ENCODE measurements around the gene USP24.

USP24 gene

GRCh38 chr1:55244476-55245099, 29.4 kb upstream of the USP24 start:
- Histone ChIP-seq H3K27ac (ENCODE audit: low read length) (no peak overlapping the region), H3K9ac (ENCODE audit: low read length) (no peak overlapping the region), H3K4me2 (ENCODE audit: low read length) (no peak overlapping the region), H3K9me3 (ENCODE audit: insufficient read depth, low read length) (no peaks in the 10 kb centered on the region), H4K20me1 (ENCODE audit: insufficient read depth, low read length) (no peaks in the 10 kb centered on the region), H2AFZ (ENCODE audit: low read depth, low read length) (no peak overlapping the region), H3K4me3 (ENCODE audit: low read length) (no peak overlapping the region), H3K36me3 (replicated peaks; ENCODE audit: low read depth, low read length) (no peaks in the 10 kb centered on the region), H3K79me2 (ENCODE audit: low read length) (no peaks in the 10 kb centered on the region), H3K4me1 (ENCODE audit: low read length) (no peaks in the 10 kb centered on the region; the same call in 1 of the 2 replicates), H3K27me3 (ENCODE audit: low read depth, low read length) (no peaks in the 10 kb centered on the region)
- TF ChIP-seq EZH2phosphoT487 (IDR thresholded peaks at IDR 0.05; ENCODE audit: low read depth) (no peak), CTCF (IDR thresholded peaks at IDR 0.05; ENCODE audit: low read depth, low read length) (no peak)

- no peaks in the 10 kb centered on the region for H3K36me3 ChIP-seq (replicated peaks; ENCODE audit: low read depth, low read length)
- no peak overlapping the region for H3K9ac ChIP-seq (ENCODE audit: low read length)
- H2AFZ ChIP-seq (ENCODE audit: low read depth, low read length), result no peak overlapping the region
- H3K27me3 ChIP-seq (ENCODE audit: low read depth, low read length), result no peaks in the 10 kb centered on the region
- H3K79me2 ChIP-seq (ENCODE audit: low read length), result no peaks in the 10 kb centered on the region
- no peaks in the 10 kb centered on the region for H4K20me1 ChIP-seq (ENCODE audit: insufficient read depth, low read length)
- TF ChIP-seq CTCF (IDR thresholded peaks at IDR 0.05; ENCODE audit: low read depth, low read length) (no peak), EZH2phosphoT487 (IDR thresholded peaks at IDR 0.05; ENCODE audit: low read depth) (no peak)
- H3K4me1 ChIP-seq (ENCODE audit: low read length), result no peaks in the 10 kb centered on the region; the same call in 1 of the 2 replicates
- no peak overlapping the region for H3K4me2 ChIP-seq (ENCODE audit: low read length)
- H3K4me3 ChIP-seq (ENCODE audit: low read length), result no peak overlapping the region
- H3K9me3 ChIP-seq (ENCODE audit: insufficient read depth, low read length), result no peaks in the 10 kb centered on the region
- H3K27ac ChIP-seq (ENCODE audit: low read length), result no peak overlapping the region
Observed at GRCh38 chr1:55243655-55244054, 28.5 kb upstream of the USP24 start.

GRCh38 chr1:55239548-55239947, 24.4 kb upstream of the USP24 start:
- Histone ChIP-seq H3K27ac (ENCODE audit: low read length) (no peak overlapping the region), H2AFZ (ENCODE audit: low read depth, low read length) (no peak overlapping the region), H3K4me3 (ENCODE audit: low read length) (no peak overlapping the region), H3K4me2 (ENCODE audit: low read length) (no peak overlapping the region), H3K36me3 (replicated peaks; ENCODE audit: low read depth, low read length) (no peaks in the 10 kb centered on the region), H3K27me3 (ENCODE audit: low read depth, low read length) (no peaks in the 10 kb centered on the region), H4K20me1 (ENCODE audit: insufficient read depth, low read length) (no peaks in the 10 kb centered on the region), H3K4me1 (ENCODE audit: low read length) (no peaks in the 10 kb centered on the region; the same call in 1 of the 2 replicates), H3K79me2 (ENCODE audit: low read length) (no peaks in the 10 kb centered on the region), H3K9me3 (ENCODE audit: insufficient read depth, low read length) (no peaks in the 10 kb centered on the region), H3K9ac (ENCODE audit: low read length) (no peak overlapping the region)
- TF ChIP-seq EZH2phosphoT487 (IDR thresholded peaks at IDR 0.05; ENCODE audit: low read depth) (no peak), CTCF (IDR thresholded peaks at IDR 0.05; ENCODE audit: low read depth, low read length) (no peak)

- peaks cover 14% of the 10 kb centered on the region for H3K4me1 ChIP-seq (ENCODE audit: low read length)
- no peak for TF ChIP-seq CTCF (IDR thresholded peaks at IDR 0.05; ENCODE audit: low read depth, low read length)
- no peak for TF ChIP-seq EZH2phosphoT487 (IDR thresholded peaks at IDR 0.05; ENCODE audit: low read depth)
- no peak overlapping the region for H3K4me2 ChIP-seq (ENCODE audit: low read length)
- no peak overlapping the region for H3K9ac ChIP-seq (ENCODE audit: low read length)
- H4K20me1 ChIP-seq (ENCODE audit: insufficient read depth, low read length), result no peaks in the 10 kb centered on the region
- H3K79me2 ChIP-seq (ENCODE audit: low read length), result no peaks in the 10 kb centered on the region
- no peaks in the 10 kb centered on the region for H3K36me3 ChIP-seq (replicated peaks; ENCODE audit: low read depth, low read length)
- H3K9me3 ChIP-seq (ENCODE audit: insufficient read depth, low read length), result no peaks in the 10 kb centered on the region
- no peak overlapping the region for H2AFZ ChIP-seq (ENCODE audit: low read depth, low read length)
- no peak overlapping the region for H3K4me3 ChIP-seq (ENCODE audit: low read length)
- no peak overlapping the region for H3K27ac ChIP-seq (ENCODE audit: low read length)
- no peaks in the 10 kb centered on the region for H3K27me3 ChIP-seq (ENCODE audit: low read depth, low read length)
Observed at GRCh38 chr1:55235722-55236121, 20.6 kb upstream of the USP24 start.
